GM18873 (cell line): ENCODE measurements around the gene IQGAP1.
"Not testable (repeated sequence)": the region's sequence is repeated elsewhere in the genome, so short reads cannot be mapped to it uniquely, and the experiment has no call there.

ENCODE experiments used
- ATAC-seq: cut with Tn5 transposase; IDR thresholded peaks from one replicate; pipeline ENCODE4 v1.9.1; 2021; ENCODE audit warnings: mild to moderate bottlenecking, moderate library complexity, moderate number of reproducible peaks; ENCODE audit not compliant: unreplicated experiment, low FRiP score

The IQGAP1 gene

DNA sequence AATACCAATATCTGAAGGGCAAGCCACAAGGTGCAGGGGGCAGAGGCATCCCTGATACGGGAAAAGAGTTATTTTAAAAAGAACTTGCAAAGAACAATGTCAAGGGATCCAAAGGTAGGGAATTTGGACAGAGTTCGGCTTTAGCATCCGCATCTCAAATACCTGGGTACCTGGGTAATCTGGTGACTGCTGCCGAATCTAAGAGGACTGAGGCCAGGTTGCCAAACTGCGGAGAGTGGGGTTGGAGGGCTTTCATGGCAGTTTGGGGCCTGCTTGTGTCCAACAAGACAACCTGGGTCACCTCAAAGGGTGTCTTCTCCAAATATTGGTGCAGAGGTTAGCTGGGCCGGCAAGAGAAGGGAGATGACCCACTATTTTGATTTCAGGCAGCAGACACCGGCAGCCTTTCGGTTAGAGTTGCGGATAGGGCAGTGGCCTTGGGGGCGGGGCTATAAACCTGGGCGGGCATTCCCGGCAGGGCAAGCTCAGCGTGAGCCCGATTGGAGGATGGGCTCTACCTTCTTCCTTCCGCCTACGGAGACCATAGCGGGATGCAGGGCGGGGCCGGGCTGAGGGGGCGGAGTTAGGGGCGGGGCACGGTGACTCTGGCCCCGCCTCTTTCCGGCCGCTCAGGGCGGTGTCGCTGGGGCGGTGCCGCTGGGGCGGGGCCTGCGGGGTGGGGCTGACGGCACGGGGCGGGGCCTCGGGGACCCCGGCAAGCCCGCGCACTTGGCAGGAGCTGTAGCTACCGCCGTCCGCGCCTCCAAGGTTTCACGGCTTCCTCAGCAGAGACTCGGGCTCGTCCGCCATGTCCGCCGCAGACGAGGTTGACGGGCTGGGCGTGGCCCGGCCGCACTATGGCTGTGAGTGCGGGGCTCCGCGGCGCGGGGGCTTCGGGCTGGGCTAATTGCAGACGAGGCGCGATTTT lies at the start of gene IQGAP1:
Gene IQGAP1 (plus strand): TSS at position 709 of the 928 bp plus-strand sequence. CDS start 100 bp downstream, at position 809.
- ATAC-seq = peak; percentile 91

DNA sequence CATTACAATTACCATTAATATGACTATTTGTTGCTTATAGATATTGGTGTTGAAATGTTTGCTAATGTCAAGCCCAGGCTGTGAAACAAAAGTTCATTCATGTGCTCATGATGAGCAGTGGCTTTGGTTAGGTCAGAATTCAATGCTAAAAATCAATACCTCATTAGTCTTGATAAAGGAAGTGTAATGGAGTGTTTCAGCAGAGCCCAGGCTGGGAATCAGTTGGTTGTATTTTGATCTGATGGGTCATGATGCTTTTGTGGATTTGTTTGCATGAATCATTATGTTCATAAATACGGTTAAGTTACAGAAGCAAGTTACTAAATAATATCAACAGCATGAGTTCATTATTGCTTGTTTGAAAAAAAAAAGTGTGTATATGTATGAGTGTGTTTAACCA lies 49.5 kb upstream of the IQGAP1 start:
- no peak for ATAC-seq

- no peak for ATAC-seq
Measured at GRCh38 chr15:90340345-90340744, 47.7 kb upstream of the IQGAP1 start.

DNA sequence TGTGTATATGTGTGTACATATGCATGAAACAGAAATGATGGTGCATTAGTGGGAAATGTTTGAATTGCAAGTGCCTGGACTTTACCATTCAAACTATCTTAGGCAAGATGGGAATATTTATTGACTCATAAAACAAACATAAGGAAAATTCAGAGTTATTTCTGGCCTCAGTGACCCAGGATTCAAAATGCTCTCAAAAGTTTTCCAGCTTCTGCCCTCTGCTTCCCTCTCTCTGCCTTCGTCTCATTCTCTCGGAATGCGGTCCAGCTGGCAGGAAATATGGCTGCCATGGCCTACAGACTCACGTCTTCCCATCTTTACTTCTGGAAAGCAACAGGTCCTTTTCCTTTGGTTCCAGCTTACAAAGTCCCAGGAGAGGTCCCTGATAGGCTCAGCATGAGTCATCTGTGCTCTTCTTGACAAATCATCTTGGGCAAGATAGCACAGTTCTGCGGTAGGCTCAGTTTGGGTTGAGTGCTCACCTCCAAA lies 44.7 kb upstream of the IQGAP1 start:
- no peak for ATAC-seq

DNA sequence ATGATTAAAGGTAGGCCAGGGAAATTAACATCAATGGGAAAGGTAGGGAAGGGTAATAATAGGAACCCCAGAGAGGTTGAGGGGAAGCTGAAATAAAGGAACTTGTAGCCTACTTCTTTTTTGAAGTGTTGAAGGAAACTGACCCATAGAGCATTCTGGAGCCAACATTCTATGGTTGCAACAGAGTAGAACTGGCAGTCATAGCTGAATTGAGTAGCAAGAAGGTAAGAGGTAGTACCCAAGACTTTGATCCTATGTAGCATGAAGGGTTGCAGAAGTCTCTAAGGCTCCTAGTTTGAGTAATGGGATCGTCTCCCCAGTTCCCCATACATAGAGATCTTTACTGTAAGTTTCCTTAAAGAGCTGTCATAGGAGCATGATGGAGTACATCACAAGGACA lies 43.4 kb upstream of the IQGAP1 start:
- ATAC-seq = no peak

GRCh38 chr15:90345857-90346256 lies 42.2 kb upstream of the IQGAP1 start:
- no peak for ATAC-seq

GRCh38 chr15:90347431-90348065 lies 40.5 kb upstream of the IQGAP1 start:
- ATAC-seq = not testable (repeated sequence)

- no peak for ATAC-seq
Measured at GRCh38 chr15:90348456-90348855, 39.6 kb upstream of the IQGAP1 start.

DNA sequence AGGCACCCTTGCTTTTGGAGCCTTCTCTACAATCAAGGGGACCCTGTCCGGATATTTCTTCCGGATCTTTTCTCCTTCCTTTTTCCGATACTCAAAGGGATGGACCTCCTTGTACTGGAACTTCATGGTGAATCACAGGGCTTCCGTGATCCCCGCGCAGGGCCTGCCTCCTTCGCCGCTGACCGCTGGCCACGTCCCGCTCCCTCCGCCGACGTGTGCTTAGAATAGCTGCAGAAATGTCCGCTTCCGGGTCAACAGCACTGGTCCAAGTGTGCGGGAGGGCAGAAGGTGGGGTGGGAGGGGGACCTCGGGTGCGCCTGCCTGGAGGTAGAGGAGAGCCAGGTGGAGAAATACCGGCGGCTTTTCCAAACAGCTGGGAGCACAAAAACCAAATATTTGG lies 39.0 kb upstream of the IQGAP1 start:
- ATAC-seq = no peak

DNA sequence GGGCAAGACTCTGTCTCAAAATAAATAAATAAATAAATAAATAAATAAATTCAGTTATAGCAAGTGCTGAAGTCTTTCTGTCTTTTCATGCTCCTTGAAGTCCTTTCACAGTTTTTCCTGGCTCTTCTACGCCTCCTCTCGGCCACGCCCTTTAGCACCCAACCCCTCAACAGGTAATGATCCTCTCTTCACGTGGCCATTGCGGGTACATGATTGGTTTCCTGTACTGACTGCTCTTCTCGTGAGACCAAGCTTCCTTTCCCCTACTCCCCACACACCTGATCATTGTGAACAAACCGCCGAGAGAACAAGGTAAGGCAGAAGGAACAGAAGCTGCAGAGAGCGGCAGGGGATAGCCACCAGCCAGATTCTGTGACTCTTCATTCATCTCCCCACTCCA lies 38.2 kb upstream of the IQGAP1 start:
- ATAC-seq = no peak

GRCh38 chr15:90351479-90352106 lies 36.4 kb upstream of the IQGAP1 start:
- no peak for ATAC-seq

DNA sequence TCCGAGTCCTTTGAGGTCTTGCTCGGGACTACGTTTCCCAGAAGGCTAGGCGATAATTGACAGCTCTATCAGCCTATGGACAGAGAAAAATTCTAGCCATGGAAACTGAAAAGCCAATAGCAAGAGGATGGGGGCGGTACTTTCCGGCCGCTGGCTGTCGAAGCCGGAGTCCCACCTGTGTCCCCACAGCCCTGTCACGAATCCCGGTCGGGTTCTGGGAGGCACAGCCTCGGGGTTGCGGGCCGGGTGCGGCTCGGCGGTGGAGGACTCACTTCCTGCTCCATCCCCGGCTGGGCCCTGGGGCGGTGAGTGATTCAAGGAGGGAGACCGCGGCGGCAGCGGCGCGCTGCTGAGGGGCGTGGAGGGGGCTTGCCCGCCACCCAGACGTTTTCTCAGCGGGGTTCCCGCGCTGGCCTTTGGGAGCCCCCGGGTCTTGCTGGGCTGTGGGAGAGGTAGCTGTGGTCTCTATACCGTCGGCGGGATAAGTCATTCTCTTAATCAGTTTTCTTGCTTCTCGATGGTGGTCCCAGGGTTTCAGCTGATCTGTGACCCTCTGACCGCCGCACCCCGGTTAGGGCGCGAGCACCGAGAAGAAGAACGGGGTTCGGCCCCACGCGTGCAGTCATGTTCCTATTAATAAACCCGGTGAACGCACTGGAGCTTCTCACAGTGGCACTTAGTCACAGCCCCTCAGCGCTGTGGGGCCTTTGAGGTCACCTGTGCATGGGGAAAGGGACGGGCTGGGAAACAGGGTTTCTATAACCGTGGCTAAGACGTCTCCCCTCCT lies 35.7 kb upstream of the IQGAP1 start, which contains the start of gene ZNF774:
Gene ZNF774 (plus strand): TSS at position 178 of the 787 bp plus-strand sequence. CDS start 2,377 bp downstream, outside the sequence.
- peak; percentile 97 for ATAC-seq

GRCh38 chr15:90354986-90355385 lies 33.1 kb upstream of the IQGAP1 start:
- no peak for ATAC-seq

GRCh38 chr15:90358124-90359033 lies 29.7 kb upstream of the IQGAP1 start:
- no peak for ATAC-seq

DNA sequence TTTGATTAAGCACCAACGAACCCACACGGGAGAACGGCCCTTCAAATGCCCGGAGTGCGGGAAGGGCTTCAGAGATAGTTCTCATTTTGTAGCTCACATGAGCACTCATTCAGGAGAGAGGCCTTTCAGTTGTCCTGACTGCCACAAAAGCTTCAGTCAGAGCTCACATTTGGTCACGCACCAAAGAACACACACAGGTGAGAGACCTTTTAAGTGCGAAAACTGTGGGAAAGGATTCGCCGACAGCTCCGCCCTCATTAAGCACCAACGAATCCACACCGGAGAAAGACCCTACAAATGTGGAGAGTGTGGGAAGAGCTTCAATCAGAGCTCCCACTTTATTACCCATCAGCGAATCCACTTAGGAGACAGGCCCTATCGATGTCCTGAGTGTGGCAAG lies 27.3 kb upstream of the IQGAP1 start:
- ATAC-seq = no peak

DNA sequence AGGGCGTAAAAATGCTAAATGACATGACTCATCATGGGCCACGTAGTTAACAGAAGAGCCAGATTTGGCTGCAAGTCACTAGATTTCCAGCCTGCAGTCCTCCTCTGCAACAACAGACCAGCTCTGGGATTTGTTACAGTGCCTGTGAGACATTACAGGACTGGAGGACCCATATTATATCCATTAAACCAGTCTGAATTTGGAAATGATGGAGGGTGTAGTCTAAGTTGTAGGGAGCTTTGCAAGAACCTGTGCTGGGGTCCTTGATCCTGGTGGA lies 25.2 kb upstream of the IQGAP1 start:
- no peak for ATAC-seq

DNA sequence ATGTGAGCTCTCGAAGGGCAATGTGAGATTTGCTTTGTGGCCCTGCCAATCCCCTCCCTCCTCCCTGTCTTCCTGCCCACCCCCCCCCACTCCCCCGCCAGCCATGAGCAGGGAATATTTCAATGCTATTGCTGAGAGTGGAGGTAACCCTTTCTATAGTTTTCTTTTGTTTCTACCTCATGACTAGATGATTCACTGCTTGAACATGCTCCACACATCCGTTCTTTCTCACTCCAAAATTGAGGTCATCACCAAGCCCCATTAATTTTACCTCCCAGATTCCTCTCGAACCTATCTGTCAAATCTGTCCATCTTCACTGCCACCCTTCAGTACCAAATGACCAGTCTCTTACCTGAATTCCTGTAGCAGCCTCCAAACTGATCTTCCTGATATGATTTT lies 23.8 kb upstream of the IQGAP1 start:
- no peak for ATAC-seq

DNA sequence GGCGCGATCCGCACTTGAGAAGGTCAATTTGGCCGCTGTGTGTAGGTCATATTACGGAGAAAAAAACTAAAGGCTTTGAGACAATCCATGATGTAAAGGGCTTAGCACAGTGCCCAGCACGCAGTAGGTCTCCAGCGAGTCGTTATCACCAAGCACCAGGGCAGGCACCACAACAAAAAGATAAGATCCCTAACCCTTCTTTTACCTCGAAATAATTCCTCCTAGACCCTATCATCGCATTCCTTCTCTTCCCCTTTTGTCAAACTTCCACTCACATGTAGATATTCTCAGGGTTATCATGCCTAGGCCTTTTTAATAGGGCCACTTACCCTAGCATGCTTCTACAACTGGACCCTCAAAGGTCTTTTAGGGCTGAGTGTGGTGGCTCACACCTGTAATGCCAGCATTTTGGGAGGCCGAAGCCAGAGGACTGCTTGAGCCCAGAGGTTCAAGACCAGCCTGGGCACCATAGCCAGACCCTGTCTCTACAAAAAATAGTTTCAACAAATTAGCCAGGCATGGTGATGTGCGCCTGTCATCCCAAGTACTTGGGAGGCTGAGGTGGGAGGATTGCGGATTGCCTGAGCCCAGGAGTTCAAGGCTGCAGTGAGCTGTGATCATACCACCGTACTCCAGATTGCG lies 22.5 kb upstream of the IQGAP1 start:
- ATAC-seq = no peak

GRCh38 chr15:90367576-90367975 lies 20.5 kb upstream of the IQGAP1 start:
- ATAC-seq = no peak
